GM12878 (cell line): Measurements from ENCODE around the gene ADGRL4. TPM values are rescaled to one million over a fixed set of nuclear protein-coding genes. Genes with fewer than 3 reads are reported as not detected.

ENCODE experiments used
- HDAC2 ChIP-seq: fragments of 200-600 bp; sonication (generic); IDR thresholded peaks from 2 replicates; pipeline ENCODE4 v1.6.1; 2017
- NR2F1 ChIP-seq: fragments of 450-650 bp; conservative IDR thresholded peaks from 2 replicates; pipeline ENCODE4 v1.6.1; 2017; ENCODE audit warnings: mild to moderate bottlenecking
- PAX5 ChIP-seq: IDR thresholded peaks from 2 replicates; pipeline ENCODE4 v1.6.1; 2011; ENCODE audit warnings: low read depth, low read length, borderline replicate concordance
- polyA plus RNA-seq, 11 experiments: library from polyadenylated mRNA; depleted of rRNA in 4 of 11; unstranded in 6 of 11; stranded (reverse) in 5 of 11; fragments of >200 nt; fragmentation: Nextera tagmentation in 4 of 11; fragmentation: Illumina TruSeq in 1 of 11; extraction: Ambion mirVana in 4 of 11; extraction: Trizol in 1 of 11; gene quantifications; 1 replicate in 1 of 11; 2 replicates in 10 of 11; pipeline versions ENCODE4 v1.2.1 to v1.2.3, GENCODE V29; 2011 to 2016; ENCODE audit warnings: inconsistent platforms in 2 of 11, missing spikeins in 2 of 11, low read depth in 1 of 11
- total RNA-seq, 4 experiments: library from RNA; depleted of rRNA in 3 of 4; stranded (reverse); fragments of >200 nt in 3 of 4; fragmentation: Illumina TruSeq in 1 of 4; extraction: Trizol in 1 of 4; gene quantifications; 2 replicates each; pipeline versions ENCODE4 v1.2.1 to v1.2.3, GENCODE V29; 2013 to 2021
- TF ChIP-seq, protein P1 (sequence below), 3 experiments: IDR thresholded peaks in 2 of 3; conservative IDR thresholded peaks in 1 of 3; 2 replicates each; pipeline ENCODE4 v1.5.1; 2011; ENCODE audit warnings: low read depth in 3 of 3, low read length in 3 of 3, mild to moderate bottlenecking in 3 of 3, control low read depth in 2 of 3, moderate library complexity in 2 of 3, inconsistent platforms in 1 of 3, mixed read lengths in 1 of 3; ENCODE audit not compliant: control insufficient read depth in 2 of 3, insufficient read depth in 1 of 3; ENCODE audit errors: extremely low read depth in 1 of 3
- TF ChIP-seq, protein P2 (sequence below): fragments of 450-650 bp; formaldehyde crosslinking; IDR thresholded peaks from 2 replicates; pipeline ENCODE4 v1.5.0; 2022; ENCODE audit warnings: mild to moderate bottlenecking, missing genetic modification characterization
- TF ChIP-seq, protein P3 (sequence below): fragments of 450-650 bp; IDR thresholded peaks from 2 replicates; pipeline ENCODE4 v1.6.1; 2017; ENCODE audit warnings: mild to moderate bottlenecking, low read depth, inconsistent platforms; ENCODE audit not compliant: poor library complexity, severe bottlenecking

The ADGRL4 gene
- total and polyA plus RNA-seq, 10 of the 15 experiments (the other 5 are each of a cell fraction or from before 2014, with no cell fraction given): not detected

DNA sequence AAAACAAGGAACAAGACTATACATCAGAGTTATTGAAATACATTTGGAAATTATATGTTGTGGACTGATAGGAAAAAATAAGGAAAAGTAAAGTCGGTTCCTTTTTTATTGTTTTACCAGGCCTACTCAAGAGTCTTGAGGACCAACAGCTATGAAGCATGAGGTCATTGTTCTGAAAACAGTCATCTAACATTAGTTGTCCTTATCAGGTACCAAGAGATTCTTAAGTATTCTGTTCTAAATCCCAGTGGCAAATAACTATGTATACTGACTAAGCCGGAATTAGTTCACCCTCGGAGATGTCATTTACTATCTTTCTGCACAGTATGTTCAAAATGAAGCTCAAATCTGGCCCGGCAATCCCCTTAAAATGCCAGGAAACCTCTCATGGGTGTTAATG is 585 bp downstream of the ADGRL4 start (continued):
- TF ChIP-seq, protein P1, sequence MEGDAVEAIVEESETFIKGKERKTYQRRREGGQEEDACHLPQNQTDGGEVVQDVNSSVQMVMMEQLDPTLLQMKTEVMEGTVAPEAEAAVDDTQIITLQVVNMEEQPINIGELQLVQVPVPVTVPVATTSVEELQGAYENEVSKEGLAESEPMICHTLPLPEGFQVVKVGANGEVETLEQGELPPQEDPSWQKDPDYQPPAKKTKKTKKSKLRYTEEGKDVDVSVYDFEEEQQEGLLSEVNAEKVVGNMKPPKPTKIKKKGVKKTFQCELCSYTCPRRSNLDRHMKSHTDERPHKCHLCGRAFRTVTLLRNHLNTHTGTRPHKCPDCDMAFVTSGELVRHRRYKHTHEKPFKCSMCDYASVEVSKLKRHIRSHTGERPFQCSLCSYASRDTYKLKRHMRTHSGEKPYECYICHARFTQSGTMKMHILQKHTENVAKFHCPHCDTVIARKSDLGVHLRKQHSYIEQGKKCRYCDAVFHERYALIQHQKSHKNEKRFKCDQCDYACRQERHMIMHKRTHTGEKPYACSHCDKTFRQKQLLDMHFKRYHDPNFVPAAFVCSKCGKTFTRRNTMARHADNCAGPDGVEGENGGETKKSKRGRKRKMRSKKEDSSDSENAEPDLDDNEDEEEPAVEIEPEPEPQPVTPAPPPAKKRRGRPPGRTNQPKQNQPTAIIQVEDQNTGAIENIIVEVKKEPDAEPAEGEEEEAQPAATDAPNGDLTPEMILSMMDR (IDR thresholded peaks at IDR 0.05 in 2 of 3, conservative IDR thresholded peaks at IDR 0.05 in 1 of 3; ENCODE audit: control insufficient read depth in 2 of 3, extremely low read depth in 1 of 3, insufficient read depth in 1 of 3, low read depth in 3 of 3, low read length in 3 of 3): no peak
- TF ChIP-seq, protein P2, sequence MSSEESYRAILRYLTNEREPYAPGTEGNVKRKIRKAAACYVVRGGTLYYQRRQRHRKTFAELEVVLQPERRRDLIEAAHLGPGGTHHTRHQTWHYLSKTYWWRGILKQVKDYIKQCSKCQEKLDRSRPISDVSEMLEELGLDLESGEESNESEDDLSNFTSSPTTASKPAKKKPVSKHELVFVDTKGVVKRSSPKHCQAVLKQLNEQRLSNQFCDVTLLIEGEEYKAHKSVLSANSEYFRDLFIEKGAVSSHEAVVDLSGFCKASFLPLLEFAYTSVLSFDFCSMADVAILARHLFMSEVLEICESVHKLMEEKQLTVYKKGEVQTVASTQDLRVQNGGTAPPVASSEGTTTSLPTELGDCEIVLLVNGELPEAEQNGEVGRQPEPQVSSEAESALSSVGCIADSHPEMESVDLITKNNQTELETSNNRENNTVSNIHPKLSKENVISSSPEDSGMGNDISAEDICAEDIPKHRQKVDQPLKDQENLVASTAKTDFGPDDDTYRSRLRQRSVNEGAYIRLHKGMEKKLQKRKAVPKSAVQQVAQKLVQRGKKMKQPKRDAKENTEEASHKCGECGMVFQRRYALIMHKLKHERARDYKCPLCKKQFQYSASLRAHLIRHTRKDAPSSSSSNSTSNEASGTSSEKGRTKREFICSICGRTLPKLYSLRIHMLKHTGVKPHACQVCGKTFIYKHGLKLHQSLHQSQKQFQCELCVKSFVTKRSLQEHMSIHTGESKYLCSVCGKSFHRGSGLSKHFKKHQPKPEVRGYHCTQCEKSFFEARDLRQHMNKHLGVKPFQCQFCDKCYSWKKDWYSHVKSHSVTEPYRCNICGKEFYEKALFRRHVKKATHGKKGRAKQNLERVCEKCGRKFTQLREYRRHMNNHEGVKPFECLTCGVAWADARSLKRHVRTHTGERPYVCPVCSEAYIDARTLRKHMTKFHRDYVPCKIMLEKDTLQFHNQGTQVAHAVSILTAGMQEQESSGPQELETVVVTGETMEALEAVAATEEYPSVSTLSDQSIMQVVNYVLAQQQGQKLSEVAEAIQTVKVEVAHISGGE: no peak
- TF ChIP-seq HDAC2: no peak
- TF ChIP-seq, protein P3, sequence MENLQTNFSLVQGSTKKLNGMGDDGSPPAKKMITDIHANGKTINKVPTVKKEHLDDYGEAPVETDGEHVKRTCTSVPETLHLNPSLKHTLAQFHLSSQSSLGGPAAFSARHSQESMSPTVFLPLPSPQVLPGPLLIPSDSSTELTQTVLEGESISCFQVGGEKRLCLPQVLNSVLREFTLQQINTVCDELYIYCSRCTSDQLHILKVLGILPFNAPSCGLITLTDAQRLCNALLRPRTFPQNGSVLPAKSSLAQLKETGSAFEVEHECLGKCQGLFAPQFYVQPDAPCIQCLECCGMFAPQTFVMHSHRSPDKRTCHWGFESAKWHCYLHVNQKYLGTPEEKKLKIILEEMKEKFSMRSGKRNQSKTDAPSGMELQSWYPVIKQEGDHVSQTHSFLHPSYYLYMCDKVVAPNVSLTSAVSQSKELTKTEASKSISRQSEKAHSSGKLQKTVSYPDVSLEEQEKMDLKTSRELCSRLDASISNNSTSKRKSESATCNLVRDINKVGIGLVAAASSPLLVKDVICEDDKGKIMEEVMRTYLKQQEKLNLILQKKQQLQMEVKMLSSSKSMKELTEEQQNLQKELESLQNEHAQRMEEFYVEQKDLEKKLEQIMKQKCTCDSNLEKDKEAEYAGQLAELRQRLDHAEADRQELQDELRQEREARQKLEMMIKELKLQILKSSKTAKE: no peak
- no peak for TF ChIP-seq NR2F1
- no peak for TF ChIP-seq PAX5
